HCT116 (cell line): ENCODE measurements around the gene LYL1. TPM values are rescaled to one million over a fixed set of nuclear protein-coding genes. Genes with fewer than 3 reads are reported as not detected.

Experiments
- ATAC-seq: fragments of 200-7000 bp; cut with Tn5 transposase; 2 replicates; pipeline ENCODE4 v1.9.1; 2020; ENCODE audit warnings: mild to moderate bottlenecking, moderate library complexity
- BruUV-seq: library from RNA; stranded (reverse); fragments of 400-500 nt; replicated peaks from 2 replicates; lab custom pipeline; 2021; lab: Mats Ljungman, UMichigan
- CTCF ChIA-PET: fragments of 300-600 bp; sonication (Branson Sonifier 250); formaldehyde crosslinking; loops from one replicate; lab custom pipeline; 2021; ENCODE audit warnings: antibody characterized with exemption; lab: Charles Lee
- POLR2A ChIA-PET: fragments of 300-600, 350-600 bp; sonication (Branson Sonifier 250); formaldehyde crosslinking; loops from one replicate; lab custom pipeline; 2021; ENCODE audit warnings: antibody characterized with exemption; lab: Charles Lee
- RAD21 ChIA-PET, 2 experiments: fragments of 300-600 bp; sonication (Branson Sonifier 250); formaldehyde crosslinking; loops; one replicate each; lab custom pipeline; 2023; ENCODE audit warnings: low total read pairs in 2 of 2; ENCODE audit not compliant: uncharacterized antibody in 2 of 2, unreplicated experiment in 2 of 2, low non-redundant PET in 1 of 2; lab: Charles Lee
- DNase-seq: peaks from one replicate; pipeline ENCODE4 v3.0.0-alpha.2; 2010; ENCODE audit warnings: low read depth, low spot score
- H2AFZ ChIP-seq: fragments of 200-600 bp; shearing (Covaris generic), sonication (generic); 2 replicates; pipeline ENCODE4 v1.6.1; 2017; ENCODE audit warnings: low read depth, mixed run types, mixed read lengths, antibody characterized with exemption, low read length; ENCODE audit not compliant: poor library complexity, severe bottlenecking
- H3K27ac ChIP-seq: 2 replicates; pipeline ENCODE4 v1.5.1; 2012; ENCODE audit warnings: low read depth, low read length
- H3K27me3 ChIP-seq: fragments of 200-600 bp; sonication (generic); 2 replicates; pipeline ENCODE4 v1.6.1; 2016; ENCODE audit warnings: mixed run types, low read length, mixed read lengths; ENCODE audit not compliant: insufficient read depth
- H3K36me3 ChIP-seq, 2 experiments: fragments of 200-500 bp in 1 of 2; fragments of 200-600 bp in 1 of 2; sonication (Bioruptor generic) in 1 of 2; sonication (generic) in 1 of 2; 2 replicates each; pipeline versions ENCODE4 v1.5.1 to v1.6.1; 2014 to 2016; ENCODE audit warnings: low read length in 2 of 2, inconsistent platforms in 1 of 2, mixed read lengths in 1 of 2, mixed run types in 1 of 2; ENCODE audit not compliant: insufficient read depth in 2 of 2, control insufficient read depth in 1 of 2
- H3K4me1 ChIP-seq, 2 experiments: fragments of 200-600 bp in 1 of 2; sonication (generic) in 1 of 2; 2 replicates each; pipeline versions ENCODE4 v1.5.1 to v1.6.1; 2012 to 2017; ENCODE audit warnings: low read length in 2 of 2, inconsistent platforms in 1 of 2, mild to moderate bottlenecking in 1 of 2, mixed read lengths in 1 of 2, mixed run types in 1 of 2, moderate library complexity in 1 of 2; ENCODE audit not compliant: insufficient read depth in 2 of 2, control insufficient read depth in 1 of 2
- H3K4me2 ChIP-seq: fragments of 200-600 bp; sonication (generic); 2 replicates; pipeline ENCODE4 v1.6.1; 2017; ENCODE audit warnings: mixed run types, low read length, mixed read lengths
- H3K4me3 ChIP-seq, 2 experiments: fragments of 200-600 bp in 1 of 2; sonication (generic) in 1 of 2; replicated peaks in 1 of 2; 2 replicates each; pipeline ENCODE4 v1.5.1; 2011 to 2016; ENCODE audit warnings: low read length in 2 of 2, control low read depth in 1 of 2, low read depth in 1 of 2, mild to moderate bottlenecking in 1 of 2, mixed read lengths in 1 of 2, mixed run types in 1 of 2
- H3K79me2 ChIP-seq: fragments of 200-600 bp; sonication (generic); 2 replicates; pipeline ENCODE4 v1.6.1; 2017; ENCODE audit warnings: mild to moderate bottlenecking, mixed run types, low read length, moderate library complexity, mixed read lengths; ENCODE audit not compliant: insufficient read depth
- H3K9ac ChIP-seq: fragments of 200-600 bp; sonication (generic); 2 replicates; pipeline ENCODE4 v1.6.1; 2016; ENCODE audit warnings: low read length, mixed read lengths
- H3K9me2 ChIP-seq: fragments of 200-600 bp; sonication (generic), shearing (Covaris generic); 2 replicates; pipeline ENCODE4 v1.6.1; 2017; ENCODE audit warnings: mixed run types, mild to moderate bottlenecking, moderate library complexity; ENCODE audit not compliant: insufficient read depth
- H3K9me3 ChIP-seq, 2 experiments: fragments of 200-500 bp in 1 of 2; fragments of 200-600 bp in 1 of 2; sonication (Bioruptor generic) in 1 of 2; sonication (generic) in 1 of 2; 2 replicates each; pipeline ENCODE4 v1.6.1; 2014 to 2017; ENCODE audit warnings: low read length in 2 of 2, mixed read lengths in 2 of 2, inconsistent platforms in 1 of 2, low read depth in 1 of 2, mild to moderate bottlenecking in 1 of 2, mixed run types in 1 of 2, moderate library complexity in 1 of 2; ENCODE audit not compliant: control insufficient read depth in 1 of 2, insufficient read depth in 1 of 2
- H4K20me1 ChIP-seq: fragments of 200-600 bp; sonication (generic), shearing (Covaris generic); 2 replicates; pipeline ENCODE4 v1.6.1; 2017; ENCODE audit warnings: mixed run types, mild to moderate bottlenecking, moderate library complexity; ENCODE audit not compliant: insufficient read depth
- CBX3 ChIP-seq: IDR thresholded peaks from 2 replicates; pipeline ENCODE4 v1.6.1; 2012; ENCODE audit warnings: low read depth
- CEBPB ChIP-seq: IDR thresholded peaks from 2 replicates; pipeline ENCODE4 v1.6.1; 2012; ENCODE audit warnings: low read depth
- CTCF ChIP-seq, 3 experiments: fragments of 200-600 bp in 1 of 3; sonication (generic) in 1 of 3; IDR thresholded peaks in 2 of 3; conservative IDR thresholded peaks in 1 of 3; 2 replicates each; pipeline ENCODE4 v1.5.1; 2012 to 2017; ENCODE audit warnings: low read depth in 2 of 3, low read length in 2 of 3, antibody characterized with exemption in 1 of 3, borderline replicate concordance in 1 of 3, control low read depth in 1 of 3, mild to moderate bottlenecking in 1 of 3, mixed read lengths in 1 of 3, mixed run types in 1 of 3, moderate library complexity in 1 of 3; ENCODE audit not compliant: insufficient read depth in 1 of 3
- EGR1 ChIP-seq: IDR thresholded peaks from 2 replicates; pipeline ENCODE4 v1.6.1; 2012; ENCODE audit warnings: low read depth
- ELF1 ChIP-seq: IDR thresholded peaks from 2 replicates; pipeline ENCODE4 v1.6.1; 2012; ENCODE audit warnings: low read depth, borderline replicate concordance
- EZH2 ChIP-seq: fragments of 200-600 bp; sonication (generic); IDR thresholded peaks from 2 replicates; pipeline ENCODE4 v1.6.1; 2017; ENCODE audit warnings: antibody characterized with exemption, mixed run types
- EZH2phosphoT487 ChIP-seq: fragments of 200-600 bp; IDR thresholded peaks from 2 replicates; pipeline ENCODE4 v1.6.1; 2018; ENCODE audit warnings: antibody characterized with exemption, borderline replicate concordance
- FOSL1 ChIP-seq: IDR thresholded peaks from 2 replicates; pipeline ENCODE4 v1.6.1; 2012; ENCODE audit warnings: low read depth
- JUND ChIP-seq: IDR thresholded peaks from 2 replicates; pipeline ENCODE4 v1.6.1; 2012
- MAX ChIP-seq: IDR thresholded peaks from 2 replicates; pipeline ENCODE4 v1.6.1; 2012
- POLR2A ChIP-seq: IDR thresholded peaks from 2 replicates; pipeline ENCODE4 v1.7.0; 2011; ENCODE audit warnings: borderline replicate concordance; ENCODE audit not compliant: insufficient read depth, insufficient read length; ENCODE audit errors: extremely low read depth
- RAD21 ChIP-seq: IDR thresholded peaks from 2 replicates; pipeline ENCODE4 v1.6.1; 2012; ENCODE audit warnings: low read depth, mild to moderate bottlenecking
- SIN3A ChIP-seq: IDR thresholded peaks from 2 replicates; pipeline ENCODE4 v1.6.1; 2012; ENCODE audit warnings: low read depth
- SP1 ChIP-seq: IDR thresholded peaks from 2 replicates; pipeline ENCODE4 v1.6.1; 2012; ENCODE audit warnings: low read depth
- SRF ChIP-seq: IDR thresholded peaks from 2 replicates; pipeline ENCODE4 v1.6.1; 2012; ENCODE audit warnings: low read depth
- TCF7L2 ChIP-seq: IDR thresholded peaks from 2 replicates; pipeline ENCODE4 v1.7.0; 2011; ENCODE audit warnings: borderline replicate concordance, inconsistent platforms; ENCODE audit not compliant: insufficient read depth, insufficient read length; ENCODE audit errors: extremely low read depth
- YY1 ChIP-seq: IDR thresholded peaks from 2 replicates; pipeline ENCODE4 v1.6.1; 2011; ENCODE audit warnings: low read length, low read depth, moderate library complexity, mild to moderate bottlenecking; ENCODE audit not compliant: insufficient replicate concordance; ENCODE audit errors: extremely low read depth
- ZFX ChIP-seq: fragments of 450-650 bp; IDR thresholded peaks from 2 replicates; pipeline ENCODE4 v1.6.1; 2017
- ZNF274 ChIP-seq: fragments of 200-500 bp; sonication (Bioruptor generic); IDR thresholded peaks from 2 replicates; pipeline ENCODE4 v1.6.1; 2014; ENCODE audit warnings: mild to moderate bottlenecking, low read depth, low read length, inconsistent platforms
- intact Hi-C: fragments of 100-400 bp; cut with micrococcal nuclease; formaldehyde crosslinking; loops from 2 replicates; pipeline ENCODE4 v1.10.0; 2022
- total RNA-seq: library from RNA; stranded (reverse); gene quantifications from one replicate; pipeline ENCODE4 v1.2.1, GENCODE V29; 2021; ENCODE audit not compliant: unreplicated experiment

LYL1 gene
- total RNA-seq, 1 experiment from 2014 or later = 2.6 TPM

DNA sequence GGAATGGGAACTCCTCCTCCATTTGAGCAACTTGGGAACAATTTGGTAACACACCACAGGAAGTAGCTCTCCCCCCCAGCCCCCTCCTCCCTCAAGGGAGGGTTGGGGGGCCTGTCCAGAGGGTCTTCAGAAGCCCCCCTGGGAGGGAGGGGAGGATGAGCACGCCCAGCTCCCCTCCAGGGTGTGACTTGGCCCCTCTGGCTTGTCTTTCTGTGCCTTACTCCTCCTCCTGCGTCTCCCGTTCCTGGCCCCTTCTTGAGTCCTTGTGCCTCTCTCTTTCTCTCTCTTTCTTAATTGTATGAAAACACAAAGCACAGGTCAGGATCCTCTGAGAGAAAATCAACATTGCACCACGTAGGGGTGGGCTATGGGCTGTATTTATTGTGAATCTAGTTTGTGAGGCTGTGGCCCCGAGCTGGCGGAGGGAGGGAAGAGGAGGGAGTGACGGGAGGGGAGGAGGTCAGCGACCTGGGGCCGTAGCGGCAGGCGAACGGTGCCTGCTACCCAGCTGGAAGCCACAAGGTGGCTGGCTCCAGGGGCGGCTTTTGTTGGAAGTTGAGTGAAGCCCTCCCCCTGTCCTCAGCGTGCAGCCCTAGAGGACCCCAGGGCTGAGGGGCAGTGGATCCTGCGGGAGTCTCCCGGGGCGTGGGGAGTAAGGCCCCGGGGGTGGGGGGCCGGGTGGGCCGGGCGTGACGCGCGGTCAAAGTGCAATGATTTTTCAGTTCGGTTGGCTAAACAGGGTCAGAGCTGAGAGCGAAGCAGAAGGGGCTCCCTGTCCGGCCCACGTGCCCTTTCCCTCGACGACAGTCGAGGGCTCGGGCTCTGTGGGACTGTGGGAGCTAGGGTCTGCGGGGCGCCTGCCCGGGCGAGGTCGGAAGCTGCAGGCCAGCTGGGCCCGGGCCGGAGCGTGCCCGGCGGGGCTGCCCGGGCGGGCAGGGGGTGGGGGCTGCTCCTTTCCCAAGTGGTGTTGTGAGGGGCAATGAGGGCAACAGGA is 6.4 kb downstream of the LYL1 start:
- intact Hi-C loops = no loop called here
- ChIA-PET CTCF (interaction anchor here (0.7 to 6.6 kb wide), 4 partner anchors 36 to 415 kb away, joined by 3 to 94 read pairs (median 30); no protein-coding TSS in a partner anchor), RAD21 (interaction anchor here (0.5 to 1.0 kb wide), 3 partner anchors 119 to 366 kb away, joined by 3 to 4 read pairs (median 3); no protein-coding TSS in a partner anchor), POLR2A (interaction anchor here (0.5 to 0.9 kb wide), 2 partner anchors 111 to 180 kb away, joined by 3 read pairs; no protein-coding TSS in a partner anchor)
- H2AFZ ChIP-seq = no peak overlapping the region
- H3K79me2 ChIP-seq = no peaks in the 10 kb centered on the region
- no TSS peak for BruUV-seq
- H3K9me2 ChIP-seq = no peaks in the 10 kb centered on the region
- H3K9me3 ChIP-seq = no peaks in the 10 kb centered on the region
- H3K36me3 ChIP-seq = no peaks in the 10 kb centered on the region
- DNase-seq (no peak), ATAC-seq (no peak)
- H3K4me3 ChIP-seq = no peak overlapping the region
- no peaks in the 10 kb centered on the region for H4K20me1 ChIP-seq
- peaks cover 6 to 32% of the 10 kb centered on the region in 2 experiments; a peak in 3 of 4 replicates for H3K4me1 ChIP-seq
- no peak overlapping the region for H3K4me2 ChIP-seq
- no peak overlapping the region for H3K9ac ChIP-seq
- H3K27ac ChIP-seq = no peak overlapping the region
- TF ChIP-seq SP1 (no peak), CTCF (IDR thresholded peaks at IDR 0.05 in 2 of 3, conservative IDR thresholded peaks at IDR 0.05 in 1 of 3; ENCODE audit: borderline replicate concordance in 1 of 3, insufficient read depth in 1 of 3, low read depth in 2 of 3, low read length in 2 of 3) (0 out of 6 replicates have a peak, but pooled peaks of 1 of the 3 experiments have one; percentile 16), EGR1 (no peak)
- no peaks in the 10 kb centered on the region for H3K27me3 ChIP-seq

- Histone ChIP-seq H3K9me2 (no peaks in the 10 kb centered on the region), H3K9me3 (no peaks in the 10 kb centered on the region), H4K20me1 (no peaks in the 10 kb centered on the region), H2AFZ (no peak overlapping the region), H3K36me3 (no peaks in the 10 kb centered on the region), H3K4me2 (no peak overlapping the region), H3K4me3 (no peak overlapping the region), H3K9ac (no peak overlapping the region), H3K79me2 (no peaks in the 10 kb centered on the region), H3K27ac (no peak overlapping the region), H3K27me3 (no peaks in the 10 kb centered on the region), H3K4me1 (peaks cover 6 to 32% of the 10 kb centered on the region in 2 experiments; a peak in 3 of 4 replicates)
- ChIA-PET RAD21 (interaction anchor here in 1 of 2 experiments (2.0 kb wide), 1 partner anchor 62 kb away, joined by 6 read pairs; no protein-coding TSS in a partner anchor), CTCF (interaction anchor here (3.0 to 6.6 kb wide), 3 partner anchors 35 to 130 kb away, joined by 21 to 94 read pairs (median 38); no protein-coding TSS in a partner anchor), POLR2A (no interaction called here)
- intact Hi-C loops = no loop called here
- DNase-seq (no peak), ATAC-seq (no peak)
- BruUV-seq = no TSS peak
- TF ChIP-seq EGR1 = no peak
- TF ChIP-seq ZFX = no peak
- no peak for TF ChIP-seq JUND
- no peak for TF ChIP-seq ZNF274
- TF ChIP-seq MAX = no peak
- no peak for TF ChIP-seq SRF
- TF ChIP-seq YY1 = no peak
- TF ChIP-seq POLR2A = no peak
- TF ChIP-seq RAD21 = no peak
- no peak for TF ChIP-seq CBX3
- TF ChIP-seq ELF1 = no peak
- no peak for TF ChIP-seq EZH2
- TF ChIP-seq CEBPB = no peak
- no peak for TF ChIP-seq EZH2phosphoT487
- no peak for TF ChIP-seq FOSL1
- no peak for TF ChIP-seq SIN3A
- no peak for TF ChIP-seq TCF7L2
Observed at GRCh38 chr19:13095393-13095784, 7.3 kb downstream of the LYL1 start.
